Ishikawa (cell line): Measurements from ENCODE around the gene YWHAH.

Experiments
- CEBPB ChIP-seq: IDR thresholded peaks from 2 replicates; pipeline ENCODE4 v1.6.1; 2012
- CREB1 ChIP-seq: IDR thresholded peaks from 2 replicates; pipeline ENCODE4 v1.6.1; 2012; ENCODE audit warnings: low read depth
- EGR1 ChIP-seq: IDR thresholded peaks from 2 replicates; pipeline ENCODE4 v1.6.1; 2012
- EP300 ChIP-seq: IDR thresholded peaks from 2 replicates; pipeline ENCODE4 v1.6.1; 2012; ENCODE audit warnings: borderline replicate concordance
- FOXM1 ChIP-seq: IDR thresholded peaks from 2 replicates; pipeline ENCODE4 v1.6.1; 2012; ENCODE audit warnings: low read depth, borderline replicate concordance
- MAX ChIP-seq: IDR thresholded peaks from 2 replicates; pipeline ENCODE4 v1.6.1; 2012
- NFIC ChIP-seq: IDR thresholded peaks from 2 replicates; pipeline ENCODE4 v1.6.1; 2012
- RAD21 ChIP-seq: IDR thresholded peaks from 2 replicates; pipeline ENCODE4 v1.6.1; 2012; ENCODE audit warnings: low read depth
- REST ChIP-seq: IDR thresholded peaks from 2 replicates; pipeline ENCODE4 v1.6.1; 2012; ENCODE audit warnings: low read depth, mild to moderate bottlenecking
- TAF1 ChIP-seq: IDR thresholded peaks from 2 replicates; pipeline ENCODE4 v1.6.1; 2012; ENCODE audit warnings: low read depth, mild to moderate bottlenecking
- TCF12 ChIP-seq: IDR thresholded peaks from 2 replicates; pipeline ENCODE4 v1.6.1; 2012; ENCODE audit warnings: low read depth
- TEAD4 ChIP-seq: IDR thresholded peaks from 2 replicates; pipeline ENCODE4 v1.6.1; 2012
- YY1 ChIP-seq: IDR thresholded peaks from 2 replicates; pipeline ENCODE4 v1.6.1; 2012; ENCODE audit warnings: low read depth
- ZBTB7A ChIP-seq: IDR thresholded peaks from 2 replicates; pipeline ENCODE4 v1.6.1; 2012; ENCODE audit warnings: low read depth
- TF ChIP-seq, protein P1 (sequence below): IDR thresholded peaks from 2 replicates; pipeline ENCODE4 v1.6.1; 2012

The YWHAH gene

GRCh38 chr22:31905356-31905755, 39.0 kb upstream of the YWHAH start:
- TF ChIP-seq TCF12 (no peak), ZBTB7A (no peak), YY1 (no peak), CREB1 (no peak), EGR1 (no peak), MAX (no peak), FOXM1 (no peak), NFIC (no peak), CEBPB (no peak), TEAD4 (no peak), REST (no peak), RAD21 (no peak), TAF1 (no peak), EP300 (no peak)
- TF ChIP-seq, protein P1, sequence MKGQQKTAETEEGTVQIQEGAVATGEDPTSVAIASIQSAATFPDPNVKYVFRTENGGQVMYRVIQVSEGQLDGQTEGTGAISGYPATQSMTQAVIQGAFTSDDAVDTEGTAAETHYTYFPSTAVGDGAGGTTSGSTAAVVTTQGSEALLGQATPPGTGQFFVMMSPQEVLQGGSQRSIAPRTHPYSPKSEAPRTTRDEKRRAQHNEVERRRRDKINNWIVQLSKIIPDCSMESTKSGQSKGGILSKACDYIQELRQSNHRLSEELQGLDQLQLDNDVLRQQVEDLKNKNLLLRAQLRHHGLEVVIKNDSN, result no peak

- TF ChIP-seq RAD21 (no peak), MAX (no peak), EGR1 (no peak), EP300 (no peak), TEAD4 (no peak)
Measured at GRCh38 chr22:31906086-31906485, 38.2 kb upstream of the YWHAH start.

- TF ChIP-seq NFIC, result no peak
- TF ChIP-seq CEBPB, result no peak
Measured at GRCh38 chr22:31906569-31906968, 37.8 kb upstream of the YWHAH start.

GRCh38 chr22:31909977-31910376, 34.4 kb upstream of the YWHAH start:
- TF ChIP-seq EGR1 (no peak), TCF12 (no peak), TEAD4 (no peak), REST (no peak), YY1 (no peak), FOXM1 (no peak), RAD21 (no peak), EP300 (no peak), MAX (no peak), TAF1 (no peak)

GRCh38 chr22:31911565-31912406, 32.5 kb upstream of the YWHAH start:
- TF ChIP-seq, protein P1, result no peak
- TF ChIP-seq TCF12 (no peak), TEAD4 (no peak), TAF1 (no peak), FOXM1 (no peak), CREB1 (no peak)

DNA sequence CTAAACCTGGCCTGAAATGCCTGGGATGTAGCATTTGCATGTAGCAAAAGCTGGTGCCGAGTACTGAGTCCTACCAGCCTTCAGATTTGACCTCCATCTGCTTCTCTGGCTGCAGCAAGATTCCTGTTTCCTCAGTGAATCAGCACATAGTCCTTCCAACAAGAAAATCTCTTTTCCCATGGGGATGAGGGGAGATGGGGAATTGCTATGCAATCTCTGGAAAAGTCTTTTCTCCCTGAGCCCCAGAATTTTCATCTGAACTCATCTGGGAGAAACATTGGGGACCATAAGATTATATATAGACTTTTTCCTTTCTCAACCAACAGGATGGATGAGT, 32.0 kb upstream of the YWHAH start:
- TF ChIP-seq FOXM1 (no peak), YY1 (no peak)

DNA sequence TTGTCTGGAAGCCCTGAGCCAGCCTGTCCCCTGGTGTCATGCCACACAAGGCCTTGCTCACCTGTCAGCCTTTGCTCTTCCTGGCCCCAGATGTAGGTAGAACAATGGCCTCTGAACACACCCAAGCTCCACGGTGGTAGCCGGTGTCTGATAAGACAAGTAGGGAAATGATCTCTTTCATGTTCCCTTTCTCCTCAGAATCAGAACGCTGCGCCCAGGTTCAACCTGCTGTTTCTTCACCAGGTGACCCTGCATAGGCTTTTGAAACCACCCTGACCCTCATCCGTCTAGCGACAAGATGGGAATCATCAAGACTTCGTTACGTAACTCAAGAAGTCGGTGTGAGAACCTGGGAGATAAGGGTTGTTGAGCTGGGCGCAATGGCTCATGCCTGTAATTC, 28.7 kb upstream of the YWHAH start:
- TF ChIP-seq CEBPB (no peak), YY1 (no peak), RAD21 (no peak), TCF12 (no peak), TEAD4 (no peak)
- TF ChIP-seq, protein P1, result no peak
